Neural cell (in vitro differentiated cells): ENCODE results near the gene CTDSP2. TPM values are rescaled to one million over a fixed set of nuclear protein-coding genes. Genes with fewer than 3 reads are reported as not detected.

ENCODE experiments used
- H2AFZ ChIP-seq: fragments of 200-600, 300-800 bp; sonication (generic), shearing (Covaris generic); 2 replicates; pipeline ENCODE4 v1.6.0; 2014; ENCODE audit warnings: low read depth, mild to moderate bottlenecking, antibody characterized with exemption, low read length, moderate library complexity
- H3F3A ChIP-seq: fragments of 200-600 bp; shearing (Covaris generic); 2 replicates; pipeline ENCODE4 v1.6.1; 2016; ENCODE audit warnings: mild to moderate bottlenecking, moderate library complexity, mixed read lengths, antibody characterized with exemption, low read length; ENCODE audit not compliant: insufficient read depth, poor library complexity, severe bottlenecking
- H3K27ac ChIP-seq: fragments of 200-600, 300-800 bp; sonication (generic), shearing (Covaris generic); 2 replicates; pipeline ENCODE4 v1.5.1; 2014; ENCODE audit warnings: mild to moderate bottlenecking, low read length, moderate library complexity
- H3K27me3 ChIP-seq: fragments of 300-800, 200-600 bp; sonication (generic), shearing (Covaris generic); 2 replicates; pipeline ENCODE4 v1.6.0; 2014; ENCODE audit warnings: mild to moderate bottlenecking, low read depth, low read length, moderate library complexity; ENCODE audit not compliant: insufficient read depth
- H3K36me3 ChIP-seq: fragments of 300-800, 200-600 bp; sonication (generic), shearing (Covaris generic); 2 replicates; pipeline ENCODE4 v1.5.1; 2014; ENCODE audit warnings: mild to moderate bottlenecking, antibody characterized with exemption, low read length, moderate library complexity; ENCODE audit not compliant: insufficient read depth
- H3K4me2 ChIP-seq: fragments of 300-800, 200-600 bp; sonication (generic), shearing (Covaris generic); 2 replicates; pipeline ENCODE4 v1.6.0; 2014; ENCODE audit warnings: mild to moderate bottlenecking, low read length
- H3K4me3 ChIP-seq: fragments of 300-800, 200-600 bp; sonication (generic), shearing (Covaris generic); 2 replicates; pipeline ENCODE4 v1.5.1; 2014; ENCODE audit warnings: mild to moderate bottlenecking, low read length, moderate library complexity
- H3K79me2 ChIP-seq: fragments of 200-600 bp; shearing (Covaris generic); replicated peaks from 2 replicates; pipeline ENCODE4 v1.6.0; 2014; ENCODE audit warnings: mild to moderate bottlenecking, low read length, moderate library complexity; ENCODE audit not compliant: insufficient read depth
- H3K9ac ChIP-seq: fragments of 300-800, 200-600 bp; sonication (generic), shearing (Covaris generic); 2 replicates; pipeline ENCODE4 v1.6.1; 2016; ENCODE audit warnings: mild to moderate bottlenecking, low read length, mixed read lengths
- H3K9me2 ChIP-seq: fragments of 200-600 bp; shearing (Covaris generic); 2 replicates; pipeline ENCODE4 v1.6.1; 2016; ENCODE audit warnings: mild to moderate bottlenecking, low read length, mixed read lengths; ENCODE audit not compliant: insufficient read depth
- H3K9me3 ChIP-seq: fragments of 200-600, 300-800 bp; sonication (generic), shearing (Covaris generic); 2 replicates; pipeline ENCODE4 v1.6.1; 2016; ENCODE audit warnings: mild to moderate bottlenecking, mixed run types, low read length, moderate library complexity, mixed read lengths
- H4K20me1 ChIP-seq: fragments of 200-600 bp; shearing (Covaris generic); 2 replicates; pipeline ENCODE4 v1.6.1; 2016; ENCODE audit warnings: mild to moderate bottlenecking, mixed run types; ENCODE audit not compliant: insufficient read depth
- CTCF ChIP-seq: fragments of 450-650 bp; IDR thresholded peaks from 2 replicates; pipeline ENCODE4 v1.5.1; 2014; ENCODE audit warnings: antibody characterized with exemption, mild to moderate bottlenecking, moderate library complexity; ENCODE audit not compliant: poor library complexity, severe bottlenecking
- EP300 ChIP-seq: fragments of 450-650 bp; conservative IDR thresholded peaks from 2 replicates; pipeline ENCODE4 v1.6.1; 2014; ENCODE audit warnings: antibody characterized with exemption, mild to moderate bottlenecking, moderate library complexity; ENCODE audit not compliant: poor library complexity, severe bottlenecking
- EZH2 ChIP-seq: fragments of 200-600, 300-800 bp; shearing (Covaris generic), sonication (generic); IDR thresholded peaks from 2 replicates; pipeline ENCODE4 v1.6.1; 2014; ENCODE audit warnings: antibody characterized with exemption, low read length, borderline replicate concordance, mild to moderate bottlenecking; ENCODE audit not compliant: insufficient read depth, poor library complexity, severe bottlenecking
- MXI1 ChIP-seq: fragments of 450-650 bp; conservative IDR thresholded peaks from 2 replicates; pipeline ENCODE4 v1.6.1; 2014; ENCODE audit warnings: antibody characterized with exemption, mild to moderate bottlenecking; ENCODE audit not compliant: poor library complexity, severe bottlenecking
- POLR2AphosphoS5 ChIP-seq: IDR thresholded peaks from 2 replicates; pipeline ENCODE4 v1.6.1; 2012
- RAD21 ChIP-seq: fragments of 450-650 bp; conservative IDR thresholded peaks from 2 replicates; pipeline ENCODE4 v1.6.1; 2014; ENCODE audit warnings: antibody characterized with exemption, mild to moderate bottlenecking, moderate library complexity
- SMC3 ChIP-seq: fragments of 450-650 bp; conservative IDR thresholded peaks from 2 replicates; pipeline ENCODE4 v1.6.1; 2014; ENCODE audit warnings: antibody characterized with exemption, mild to moderate bottlenecking, moderate library complexity; ENCODE audit not compliant: poor library complexity
- TAF1 ChIP-seq: IDR thresholded peaks from 2 replicates; pipeline ENCODE4 v1.6.1; 2012; ENCODE audit warnings: low read depth
- polyA plus RNA-seq: library from polyadenylated mRNA; depleted of rRNA; stranded (reverse); fragments of >200 nt; gene quantifications from 2 replicates; pipeline ENCODE4 v1.2.3, GENCODE V29; 2014
- TF ChIP-seq, protein P1 (sequence below): IDR thresholded peaks from 2 replicates; pipeline ENCODE4 v1.6.1; 2012; ENCODE audit warnings: borderline replicate concordance

The CTDSP2 gene
- polyA plus RNA-seq, 1 donor from 2014 or later = 23.6 TPM

GRCh38 chr12:57845478-57846284 is 848 bp downstream of the CTDSP2 start:
- H3K4me3 ChIP-seq = peak overlapping the region; percentile 100
- H3K9me2 ChIP-seq = no peaks in the 10 kb centered on the region
- H3K36me3 ChIP-seq = no peaks in the 10 kb centered on the region
- peak overlapping the region; percentile 91 for H3K4me2 ChIP-seq
- H3K9ac ChIP-seq = peak overlapping the region; percentile 91
- H3F3A ChIP-seq = no peaks in the 10 kb centered on the region
- no peaks in the 10 kb centered on the region for H3K27me3 ChIP-seq
- H4K20me1 ChIP-seq = peaks cover 16% of the 10 kb centered on the region
- peak overlapping the region; percentile 27 for H2AFZ ChIP-seq
- no peaks in the 10 kb centered on the region for H3K9me3 ChIP-seq
- peak overlapping the region; percentile 98 for H3K27ac ChIP-seq
- TF ChIP-seq TAF1 (no peak), EZH2 (no peak), MXI1 (peak; percentile 36), POLR2AphosphoS5 (peak; percentile 40), EP300 (no peak), CTCF (no peak), SMC3 (no peak), RAD21 (no peak)
- TF ChIP-seq, protein P1, sequence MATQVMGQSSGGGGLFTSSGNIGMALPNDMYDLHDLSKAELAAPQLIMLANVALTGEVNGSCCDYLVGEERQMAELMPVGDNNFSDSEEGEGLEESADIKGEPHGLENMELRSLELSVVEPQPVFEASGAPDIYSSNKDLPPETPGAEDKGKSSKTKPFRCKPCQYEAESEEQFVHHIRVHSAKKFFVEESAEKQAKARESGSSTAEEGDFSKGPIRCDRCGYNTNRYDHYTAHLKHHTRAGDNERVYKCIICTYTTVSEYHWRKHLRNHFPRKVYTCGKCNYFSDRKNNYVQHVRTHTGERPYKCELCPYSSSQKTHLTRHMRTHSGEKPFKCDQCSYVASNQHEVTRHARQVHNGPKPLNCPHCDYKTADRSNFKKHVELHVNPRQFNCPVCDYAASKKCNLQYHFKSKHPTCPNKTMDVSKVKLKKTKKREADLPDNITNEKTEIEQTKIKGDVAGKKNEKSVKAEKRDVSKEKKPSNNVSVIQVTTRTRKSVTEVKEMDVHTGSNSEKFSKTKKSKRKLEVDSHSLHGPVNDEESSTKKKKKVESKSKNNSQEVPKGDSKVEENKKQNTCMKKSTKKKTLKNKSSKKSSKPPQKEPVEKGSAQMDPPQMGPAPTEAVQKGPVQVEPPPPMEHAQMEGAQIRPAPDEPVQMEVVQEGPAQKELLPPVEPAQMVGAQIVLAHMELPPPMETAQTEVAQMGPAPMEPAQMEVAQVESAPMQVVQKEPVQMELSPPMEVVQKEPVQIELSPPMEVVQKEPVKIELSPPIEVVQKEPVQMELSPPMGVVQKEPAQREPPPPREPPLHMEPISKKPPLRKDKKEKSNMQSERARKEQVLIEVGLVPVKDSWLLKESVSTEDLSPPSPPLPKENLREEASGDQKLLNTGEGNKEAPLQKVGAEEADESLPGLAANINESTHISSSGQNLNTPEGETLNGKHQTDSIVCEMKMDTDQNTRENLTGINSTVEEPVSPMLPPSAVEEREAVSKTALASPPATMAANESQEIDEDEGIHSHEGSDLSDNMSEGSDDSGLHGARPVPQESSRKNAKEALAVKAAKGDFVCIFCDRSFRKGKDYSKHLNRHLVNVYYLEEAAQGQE = no peak
- peaks cover 57% of the 10 kb centered on the region for H3K79me2 ChIP-seq

- TF ChIP-seq EP300 (no peak), SMC3 (peak; percentile 17), TAF1 (no peak), POLR2AphosphoS5 (peak; percentile 36), EZH2 (no peak), MXI1 (no peak), CTCF (no peak), RAD21 (no peak)
- TF ChIP-seq, protein P1 = no peak
- Histone ChIP-seq H4K20me1 (peaks cover 22% of the 10 kb centered on the region), H3F3A (no peaks in the 10 kb centered on the region), H3K36me3 (no peaks in the 10 kb centered on the region), H3K4me2 (peak overlapping the region; percentile 91), H3K9ac (peak overlapping the region; percentile 91), H2AFZ (no peak overlapping the region), H3K9me2 (no peaks in the 10 kb centered on the region), H3K27ac (peak overlapping the region; percentile 98), H3K9me3 (no peaks in the 10 kb centered on the region), H3K27me3 (no peaks in the 10 kb centered on the region), H3K4me3 (peak overlapping the region; percentile 100), H3K79me2 (peaks cover 65% of the 10 kb centered on the region)
Observed at GRCh38 chr12:57844709-57845477, 1.6 kb downstream of the CTDSP2 start.
